NCI-H345 treated with DMSO at 0.1 percent for 48 hours (cell line): Measurements from ENCODE around the gene AOPEP.

Experiments used
- DNase-seq: peaks from one replicate; lab custom pipeline; 2025; ENCODE audit not compliant: unreplicated experiment; lab: John Stamatoyannopoulos, UW

Gene AOPEP

GRCh38 chr9:94912700-94913249 is 186.3 kb downstream of the AOPEP start:
- no peak for DNase-seq

DNA sequence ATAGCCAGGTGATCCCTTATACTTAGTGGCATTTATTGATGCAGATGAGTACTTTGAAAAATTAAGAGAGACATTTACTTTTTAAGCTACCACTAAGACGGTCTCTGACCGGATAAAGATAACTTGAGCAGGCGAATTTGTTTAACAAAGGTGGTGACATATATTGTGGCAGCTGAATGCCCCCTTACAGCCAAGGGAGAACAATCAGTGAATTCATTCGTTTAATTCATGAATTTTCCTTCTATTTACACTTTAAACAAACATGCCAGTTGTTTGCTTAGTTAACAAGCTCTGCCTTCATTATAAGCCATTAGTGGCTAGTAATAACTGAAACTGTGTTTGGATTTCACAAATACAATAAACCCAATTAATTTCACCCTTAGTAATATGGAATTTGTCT is 187.1 kb downstream of the AOPEP start:
- no peak for DNase-seq

GRCh38 chr9:94915476-94916450 is 189.3 kb downstream of the AOPEP start:
- DNase-seq, result no peak

DNA sequence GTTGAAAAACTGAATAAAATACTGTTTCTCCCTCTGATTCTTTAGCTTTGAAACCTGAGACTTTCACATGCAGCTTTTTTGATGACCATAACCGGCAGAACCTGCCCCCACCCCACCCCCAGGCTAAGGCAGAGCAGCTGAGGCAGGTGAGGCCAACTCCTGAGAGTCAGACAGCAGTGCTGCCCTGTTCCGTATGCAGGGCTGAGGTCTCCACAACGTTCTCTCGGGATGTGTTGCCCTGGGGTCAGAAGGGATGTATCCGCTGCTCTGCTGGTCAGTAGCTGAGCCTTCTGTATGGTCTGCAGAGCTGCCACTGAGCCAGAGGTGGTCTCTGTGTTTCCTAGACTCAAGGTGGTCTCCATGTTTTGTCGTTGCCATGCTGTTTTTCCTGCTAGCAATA is 190.5 kb downstream of the AOPEP start:
- DNase-seq, result no peak

DNA sequence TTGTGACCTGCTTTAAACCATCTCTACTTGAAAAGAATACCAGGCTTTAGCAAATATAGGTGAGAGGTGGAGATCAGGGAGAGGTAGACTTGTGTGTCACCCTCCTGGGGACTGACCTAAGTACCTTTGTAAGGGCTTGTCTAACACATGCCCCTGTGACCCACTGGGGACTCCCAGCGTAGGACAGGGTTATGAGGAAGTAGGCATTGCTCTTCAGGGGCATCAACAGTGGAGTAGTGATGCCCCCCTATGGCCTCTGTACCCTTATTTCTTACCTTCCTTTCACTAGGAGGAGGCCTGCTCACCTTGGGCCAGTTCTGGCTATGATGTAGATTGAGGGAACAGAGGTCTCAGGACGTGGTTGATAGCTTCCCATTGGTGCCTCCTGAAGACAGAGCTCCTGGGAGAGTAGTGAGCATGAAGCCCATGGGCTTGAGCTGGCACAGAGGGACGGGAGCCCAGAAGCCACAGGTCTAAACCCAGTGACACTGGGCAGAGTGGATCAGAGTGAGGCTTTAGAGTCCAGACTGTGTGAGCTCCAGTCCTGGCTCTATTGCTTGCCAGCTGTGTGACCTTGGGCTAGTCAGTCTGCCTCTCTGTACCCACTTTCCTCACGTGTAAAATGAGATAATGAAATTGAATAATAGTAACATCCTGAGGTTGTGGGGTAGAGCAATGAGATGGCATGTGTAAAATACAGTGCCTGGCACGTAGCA is 191.7 kb downstream of the AOPEP start:
- no peak for DNase-seq

GRCh38 chr9:94919376-94920098 is 193.0 kb downstream of the AOPEP start:
- no peak for DNase-seq

DNA sequence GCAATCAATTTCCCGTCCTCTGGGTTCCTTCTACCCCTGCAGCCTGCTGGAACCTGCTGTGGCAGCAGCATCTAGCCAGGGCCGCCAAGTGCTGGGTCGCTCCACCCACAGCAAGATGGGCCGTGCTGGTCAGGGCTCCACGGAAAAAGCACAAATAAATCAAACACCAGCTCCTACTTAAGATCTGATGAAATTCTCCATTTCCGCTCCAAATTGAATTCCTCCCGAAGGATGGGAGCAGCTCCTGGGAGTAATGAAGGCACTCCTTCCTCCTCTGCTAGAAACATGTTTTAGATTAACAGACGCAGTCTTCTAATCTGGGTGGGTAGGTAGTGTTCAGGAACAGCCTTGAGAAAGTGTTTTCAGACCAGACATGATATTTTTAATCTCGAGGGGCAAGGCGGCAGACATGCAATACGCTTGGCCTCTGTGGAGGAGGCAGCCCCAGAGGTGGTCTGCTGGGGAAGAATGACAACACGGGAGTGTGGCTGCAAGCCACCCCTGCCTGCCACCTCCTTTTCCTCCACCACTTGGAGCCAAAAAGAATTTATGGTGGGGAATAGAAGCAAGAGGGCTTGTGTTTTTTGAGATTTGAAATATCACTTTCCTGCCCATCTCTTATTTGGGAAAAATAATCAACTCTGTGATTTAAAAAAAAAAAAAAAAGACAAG is 194.1 kb downstream of the AOPEP start:
- no peak for DNase-seq

DNA sequence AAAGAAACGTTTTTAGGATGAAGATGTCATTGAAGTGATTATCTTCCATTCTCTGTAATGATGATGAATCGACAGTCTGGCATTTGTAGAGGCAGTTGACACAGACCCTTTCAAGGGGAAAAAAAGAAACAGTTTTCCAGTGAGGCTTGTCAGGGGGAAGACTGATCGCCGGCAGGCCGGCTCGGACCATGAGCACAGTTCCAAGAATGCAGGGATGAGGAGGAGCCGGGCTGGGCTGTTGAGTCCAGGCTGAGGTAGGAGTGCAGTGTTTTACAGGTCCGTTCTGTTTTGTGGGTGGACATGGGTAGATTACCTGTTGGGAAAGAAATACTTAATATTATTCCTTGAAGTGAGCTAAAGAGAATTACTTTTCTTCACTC is 194.6 kb downstream of the AOPEP start:
- DNase-seq, result no peak

DNA sequence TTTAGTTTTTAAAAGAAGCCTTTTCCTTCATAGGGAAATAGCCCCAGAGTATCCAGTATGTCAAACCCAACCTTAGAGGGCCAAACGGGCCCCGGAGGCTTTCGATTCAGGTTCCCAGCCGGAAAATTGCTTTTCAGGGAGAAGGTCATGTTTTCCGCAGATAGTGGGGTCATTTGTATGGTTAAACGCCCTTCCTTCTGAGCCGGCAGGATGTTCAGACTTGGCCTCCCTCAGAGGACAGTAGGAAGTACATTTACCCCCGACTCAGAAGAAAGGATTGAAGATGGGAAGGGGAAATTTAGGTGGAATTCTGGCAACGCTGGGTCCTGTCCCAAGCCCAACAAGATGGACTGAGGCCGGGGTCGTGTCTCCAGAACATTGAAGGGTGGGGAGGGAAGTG is 195.2 kb downstream of the AOPEP start:
- DNase-seq, result no peak

DNA sequence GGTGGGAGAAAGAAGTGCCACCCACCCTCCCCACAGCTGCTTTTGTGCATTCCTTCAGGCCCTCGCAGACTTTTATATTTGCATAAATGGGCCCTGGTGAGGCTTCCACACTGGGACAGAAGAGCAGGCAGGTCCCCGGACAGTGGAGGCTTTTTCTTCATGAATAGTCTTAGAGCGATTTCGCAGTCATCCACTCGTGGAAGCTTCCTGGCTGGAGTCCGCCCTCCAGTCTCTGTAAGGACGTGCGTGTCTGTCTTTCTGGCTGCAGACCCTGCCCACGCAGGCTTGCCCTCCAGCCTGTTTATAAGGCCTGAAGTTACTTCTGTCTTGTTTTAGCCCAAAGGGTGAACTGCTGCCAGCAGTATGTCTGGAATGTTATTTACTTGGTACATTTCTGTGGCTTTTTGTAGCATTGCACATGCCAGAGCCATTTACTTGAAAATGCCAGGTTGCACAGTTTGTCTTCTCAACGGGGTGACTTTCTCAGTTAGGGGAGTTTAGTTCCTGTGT is 195.7 kb downstream of the AOPEP start:
- DNase-seq, result no peak

DNA sequence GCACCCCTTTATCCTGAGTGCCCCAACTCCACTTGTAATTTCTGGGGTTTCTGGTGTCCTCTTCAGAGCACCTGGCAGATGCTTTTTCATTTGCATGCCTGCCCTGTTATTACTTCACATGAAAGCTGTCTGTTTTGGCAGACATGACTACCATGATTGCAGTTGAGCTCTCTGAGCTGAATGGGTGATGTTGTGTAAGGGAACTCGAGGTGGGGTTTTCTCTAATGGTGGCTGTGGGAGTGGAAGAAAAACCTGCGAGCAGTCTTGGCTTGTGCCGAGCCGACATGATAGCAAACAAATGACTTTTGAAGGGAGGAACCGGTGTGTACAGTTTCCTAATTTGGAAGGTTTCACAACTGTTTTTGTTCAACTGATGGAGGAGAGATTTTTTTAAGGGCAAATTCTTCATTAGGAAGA is 196.2 kb downstream of the AOPEP start:
- DNase-seq, result no peak

- DNase-seq, result no peak
Observed at GRCh38 chr9:94923326-94924089, 197.0 kb downstream of the AOPEP start.

DNA sequence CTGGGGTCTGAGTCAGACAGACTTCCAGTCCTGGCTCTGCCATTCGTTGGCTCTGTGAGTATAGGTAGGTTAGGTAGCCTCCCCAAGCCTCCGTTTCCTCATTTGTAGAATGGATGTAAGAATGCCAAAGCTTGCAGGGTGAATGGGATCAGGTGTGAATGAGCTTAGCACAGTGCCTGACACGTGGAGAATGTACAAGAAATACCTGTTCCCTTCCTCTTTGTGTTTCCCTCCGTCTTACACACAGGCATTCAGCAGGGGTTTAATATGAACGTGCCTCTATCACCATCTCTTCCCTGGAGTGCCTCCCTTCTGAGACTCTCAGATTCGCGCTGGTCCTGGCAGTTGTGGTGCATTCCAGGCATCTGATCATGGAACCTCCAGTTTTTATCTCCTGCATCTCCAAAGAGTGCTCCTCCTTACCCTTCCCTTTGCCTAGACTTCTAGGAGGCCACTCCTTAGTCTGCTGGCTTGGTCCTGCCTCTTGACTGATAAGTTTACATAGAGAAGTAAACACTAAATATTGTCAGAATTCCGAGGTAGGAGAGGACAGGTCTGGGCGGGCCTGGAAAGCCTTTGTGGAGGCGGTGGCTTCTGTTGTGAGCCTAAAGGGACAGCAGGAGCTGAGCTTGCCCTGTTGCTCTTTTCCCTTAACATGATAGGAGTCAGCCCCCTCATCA is 199.4 kb downstream of the AOPEP start:
- no peak for DNase-seq

DNA sequence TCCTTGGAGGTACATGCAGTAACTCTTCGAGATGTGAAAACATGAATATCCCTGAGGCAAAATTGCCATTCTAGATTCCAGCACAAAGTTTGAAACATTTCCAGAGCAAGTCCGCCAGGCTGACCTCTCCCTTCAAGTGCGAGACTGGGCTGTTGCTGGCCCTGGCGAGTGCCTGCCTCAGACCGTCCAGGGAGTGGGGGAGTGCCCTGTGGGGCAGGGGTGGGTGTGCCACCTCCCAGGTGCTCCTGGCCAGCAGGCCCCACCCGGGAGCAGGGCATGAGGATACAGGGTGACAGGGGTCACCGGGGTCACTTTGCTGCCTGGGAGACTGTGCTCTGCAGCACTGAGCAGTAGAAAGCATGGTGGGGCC is 199.9 kb downstream of the AOPEP start:
- no peak for DNase-seq

GRCh38 chr9:94927048-94927761 is 200.7 kb downstream of the AOPEP start:
- no peak for DNase-seq

GRCh38 chr9:94927762-94928670 is 201.5 kb downstream of the AOPEP start:
- DNase-seq, result no peak

- DNase-seq, result peak; percentile 5
Observed at GRCh38 chr9:94928691-94929368, 202.3 kb downstream of the AOPEP start.
